Measurements from ENCODE around the gene CASQ2.

Gene CASQ2

GRCh38 chr1:115729756-115730155 lies 38.8 kb downstream of the CASQ2 start:
- no peak for DNase-seq (ENCODE audit: low read depth in 3 of 3, low spot score in 1 of 3)

GRCh38 chr1:115728341-115728740 lies 40.2 kb downstream of the CASQ2 start:
- DNase-seq (ENCODE audit: low read depth in 3 of 3, low spot score in 1 of 3) = no peak

- DNase-seq (ENCODE audit: low read depth in 3 of 3, low spot score in 1 of 3) = no peak
Observed at GRCh38 chr1:115727706-115728249, 40.7 kb downstream of the CASQ2 start.

- no peak for DNase-seq (ENCODE audit: low read depth in 3 of 3, low spot score in 1 of 3)
Observed at GRCh38 chr1:115726570-115726969, 41.9 kb downstream of the CASQ2 start.

- DNase-seq (ENCODE audit: low read depth in 3 of 3, low spot score in 1 of 3) = no peak
Observed at GRCh38 chr1:115726161-115726560, 42.4 kb downstream of the CASQ2 start.

GRCh38 chr1:115725600-115725999 lies 42.9 kb downstream of the CASQ2 start:
- no peak for DNase-seq (ENCODE audit: low read depth in 3 of 3, low spot score in 1 of 3)

GRCh38 chr1:115723756-115724155 lies 44.8 kb downstream of the CASQ2 start:
- DNase-seq (ENCODE audit: low read depth in 3 of 3, low spot score in 1 of 3) = no peak

GRCh38 chr1:115722221-115722620 lies 46.3 kb downstream of the CASQ2 start:
- DNase-seq (ENCODE audit: low read depth in 3 of 3, low spot score in 1 of 3) = no peak

GRCh38 chr1:115719285-115719684 lies 49.2 kb downstream of the CASQ2 start:
- no peak for DNase-seq (ENCODE audit: low read depth in 3 of 3, low spot score in 1 of 3)

GRCh38 chr1:115718011-115718754 lies 50.3 kb downstream of the CASQ2 start:
- DNase-seq (ENCODE audit: low read depth in 3 of 3, low spot score in 1 of 3) = no peak

GRCh38 chr1:115717541-115717940 lies 51.0 kb downstream of the CASQ2 start:
- no peak for DNase-seq (ENCODE audit: low read depth in 3 of 3, low spot score in 1 of 3)

GRCh38 chr1:115714572-115715141 lies 53.9 kb downstream of the CASQ2 start:
- no peak for DNase-seq (ENCODE audit: low read depth in 3 of 3, low spot score in 1 of 3)

- no peak for DNase-seq (ENCODE audit: low read depth in 3 of 3, low spot score in 1 of 3)
Observed at GRCh38 chr1:115713906-115714305, 54.6 kb downstream of the CASQ2 start.

GRCh38 chr1:115712911-115713609 lies 55.5 kb downstream of the CASQ2 start:
- DNase-seq (ENCODE audit: low read depth in 3 of 3, low spot score in 1 of 3) = no peak

GRCh38 chr1:115710859-115711624 lies 57.5 kb downstream of the CASQ2 start:
- no peak for DNase-seq (ENCODE audit: low read depth in 3 of 3, low spot score in 1 of 3)

GRCh38 chr1:115706587-115707425 lies 61.7 kb downstream of the CASQ2 start:
- DNase-seq (ENCODE audit: low read depth in 3 of 3, low spot score in 1 of 3) = no peak

GRCh38 chr1:115705963-115706362 lies 62.6 kb downstream of the CASQ2 start:
- no peak for DNase-seq (ENCODE audit: low read depth in 3 of 3, low spot score in 1 of 3)

- no peak for DNase-seq (ENCODE audit: low read depth in 3 of 3, low spot score in 1 of 3)
Observed at GRCh38 chr1:115705085-115705951, 63.2 kb downstream of the CASQ2 start.

- no peak for DNase-seq (ENCODE audit: low read depth in 3 of 3, low spot score in 1 of 3)
Observed at GRCh38 chr1:115702959-115703358, 65.6 kb downstream of the CASQ2 start.

Measured in stimulated activated CD4-positive, alpha-beta T cell treated with anti-CD3 and anti-CD28 coated beads, TNF-alpha, amount 100 ng/mL, for 1 hour (primary cell).